ENCODE results near the gene TUBA3D.
"Not testable (repeated sequence)": the region's sequence is repeated elsewhere in the genome, so short reads cannot be mapped to it uniquely, and the experiment has no call there.

Gene TUBA3D

GRCh38 chr2:131483981-131484820 lies 8.3 kb downstream of the TUBA3D start:
- DNase-seq (ENCODE audit: low spot score): not testable (repeated sequence)

GRCh38 chr2:131484906-131485460 lies 9.1 kb downstream of the TUBA3D start:
- not testable (repeated sequence) for DNase-seq (ENCODE audit: low spot score)

GRCh38 chr2:131486201-131486902 lies 10.4 kb downstream of the TUBA3D start:
- not testable (repeated sequence) for DNase-seq (ENCODE audit: low spot score)

DNA sequence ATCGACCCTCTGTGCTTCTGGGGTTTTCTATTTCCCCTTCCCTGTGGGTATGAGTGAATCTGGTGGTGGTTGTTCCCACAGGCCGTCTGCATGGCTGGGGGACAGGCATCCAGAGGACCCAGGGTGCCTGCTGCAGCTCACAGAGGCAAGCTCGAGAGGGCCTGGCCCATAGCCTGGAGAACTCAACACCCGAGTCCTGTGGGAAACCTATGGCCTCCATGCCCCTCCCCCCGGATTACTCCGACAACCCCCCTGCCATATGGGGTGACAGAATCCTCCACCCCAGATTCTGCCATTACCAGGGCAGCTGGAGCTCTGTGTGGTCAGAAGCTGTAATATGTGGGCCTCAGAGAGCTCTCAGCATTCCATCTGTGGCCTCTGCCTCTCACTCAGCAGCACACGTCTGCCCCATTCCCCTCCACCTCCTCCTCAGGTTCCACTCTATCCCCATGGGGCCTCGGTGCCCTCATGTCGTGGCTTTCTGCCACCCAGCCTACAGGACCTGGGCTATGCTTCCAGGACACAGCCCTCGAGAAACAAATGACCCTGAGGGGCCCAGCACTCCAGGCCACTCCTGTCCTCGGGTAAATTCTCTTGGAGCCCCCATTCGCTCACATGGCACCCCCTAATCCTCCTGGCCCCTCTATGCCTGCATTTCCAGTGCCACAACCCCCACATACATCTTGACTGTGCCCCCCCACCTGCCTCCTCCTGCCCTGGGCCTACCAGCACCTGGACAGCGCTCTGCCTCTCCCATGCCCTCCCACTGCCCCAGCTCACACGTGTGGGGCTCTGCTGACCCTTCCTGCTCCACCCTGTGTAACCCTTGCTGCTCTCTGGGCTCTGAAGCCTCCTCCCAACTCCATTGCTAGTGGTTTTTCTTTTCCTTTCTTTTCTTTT lies 12.6 kb downstream of the TUBA3D start:
- no peak for DNase-seq (ENCODE audit: low spot score)

- peak; percentile 4 for DNase-seq (ENCODE audit: low spot score)
Observed at GRCh38 chr2:131490616-131491468, 14.9 kb downstream of the TUBA3D start.

DNA sequence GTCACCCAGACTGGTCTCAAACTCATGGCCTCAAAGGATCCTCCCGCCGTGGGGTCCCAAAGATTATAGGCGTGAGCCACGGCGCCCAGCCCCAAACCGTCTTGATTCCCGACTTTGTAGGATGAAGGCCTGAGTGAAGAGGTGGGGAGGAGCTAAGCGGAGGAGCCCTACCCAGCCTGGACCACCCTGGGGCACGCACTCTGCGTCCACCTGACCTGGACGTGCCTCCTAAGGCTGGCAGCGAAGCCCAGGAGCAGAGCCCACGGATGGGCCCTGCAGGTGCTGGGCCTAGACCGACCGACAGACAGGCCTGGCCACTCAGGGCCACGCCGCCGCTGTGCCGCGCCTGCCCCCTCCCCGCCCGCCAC lies 15.5 kb downstream of the TUBA3D start:
- DNase-seq (ENCODE audit: low spot score): peak; percentile 3

GRCh38 chr2:131492015-131492417 lies 16.1 kb downstream of the TUBA3D start, which contains the start of gene MZT2A:
MZT2A (minus strand) TSS chr2:131492397; CDS start chr2:131492376, 21 bp downstream.
- DNase-seq (ENCODE audit: low spot score): not testable (repeated sequence)

DNA sequence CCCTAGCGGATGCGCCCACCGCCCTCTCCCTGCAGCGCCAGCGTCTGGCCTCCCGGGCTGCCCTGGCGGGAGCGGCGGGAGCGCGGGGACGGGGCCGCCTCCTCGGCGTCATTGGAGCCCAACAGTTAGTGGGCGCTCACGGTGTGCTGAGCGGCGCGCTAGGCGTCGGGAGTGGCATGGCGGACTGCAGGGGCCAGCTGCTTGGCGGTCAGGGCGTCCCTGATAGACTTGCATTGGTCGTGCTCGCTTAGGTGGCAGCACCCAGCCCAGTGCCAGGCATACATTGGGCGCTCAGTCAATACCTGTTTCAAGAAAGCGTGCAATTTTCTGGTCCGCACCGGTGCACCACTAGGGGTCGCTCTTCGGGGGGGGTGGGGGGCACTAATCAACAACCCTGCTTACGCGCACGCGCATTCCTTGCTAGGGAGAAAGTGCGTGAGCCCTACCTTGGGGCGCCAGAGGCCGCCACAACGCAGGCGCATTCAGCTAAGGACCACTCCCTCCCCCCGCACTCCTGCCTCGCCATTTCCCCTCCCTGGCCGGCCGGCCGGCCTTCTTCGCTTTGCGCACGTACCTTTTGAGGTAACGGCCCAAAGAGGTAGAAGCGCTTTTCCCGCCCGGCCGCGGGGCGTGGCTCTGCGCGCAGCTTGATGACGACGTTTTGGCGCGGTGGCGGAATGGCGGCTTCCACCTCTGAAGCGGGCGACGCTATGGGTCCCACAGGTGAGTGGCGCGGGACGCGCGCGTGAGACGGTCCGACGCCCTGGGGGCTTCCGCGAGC lies 16.7 kb downstream of the TUBA3D start:
- peak; percentile 89 for DNase-seq (ENCODE audit: low spot score)

DNA sequence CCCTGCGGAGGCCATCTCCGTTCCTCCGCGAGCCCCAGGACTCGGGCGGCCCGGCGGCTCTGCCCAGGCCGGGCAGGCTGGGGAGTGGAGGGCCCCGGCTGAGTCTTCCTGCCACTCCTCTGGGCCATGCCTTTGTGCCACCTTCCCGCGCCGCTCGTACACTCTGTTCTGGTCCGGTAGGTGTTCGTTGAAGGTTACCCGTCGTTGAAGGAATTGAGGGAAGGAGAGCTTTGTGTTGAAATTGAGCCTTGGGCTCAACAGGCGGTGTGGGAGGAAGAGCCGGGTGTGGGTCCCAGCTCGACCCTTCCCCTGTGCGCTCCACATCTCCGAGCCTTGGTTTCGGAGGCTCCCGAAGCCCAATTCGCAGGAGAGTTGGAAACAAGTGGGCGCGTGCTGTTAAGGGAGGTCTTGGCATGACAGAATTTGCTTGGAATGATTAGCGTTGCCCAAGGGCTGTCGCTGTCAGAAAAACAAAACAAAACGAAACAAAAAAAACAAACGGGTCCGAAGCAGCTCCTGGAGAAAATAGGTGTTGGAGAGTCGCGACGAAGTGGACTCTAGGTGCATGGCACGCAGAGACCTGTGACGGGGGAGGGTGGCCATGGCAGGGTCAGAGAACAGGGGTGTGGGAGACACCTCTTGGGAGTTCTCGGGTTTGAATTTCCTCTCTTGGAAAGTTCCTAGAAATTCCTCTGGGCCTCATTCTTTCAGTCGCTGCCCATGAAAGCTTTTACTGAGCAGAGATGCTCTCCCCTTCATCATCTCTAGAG lies 17.5 kb downstream of the TUBA3D start:
- peak; percentile 3 for DNase-seq (ENCODE audit: low spot score)

- peak; percentile 16 for DNase-seq (ENCODE audit: low spot score)
Observed at GRCh38 chr2:131495506-131495905, 19.6 kb downstream of the TUBA3D start.

DNA sequence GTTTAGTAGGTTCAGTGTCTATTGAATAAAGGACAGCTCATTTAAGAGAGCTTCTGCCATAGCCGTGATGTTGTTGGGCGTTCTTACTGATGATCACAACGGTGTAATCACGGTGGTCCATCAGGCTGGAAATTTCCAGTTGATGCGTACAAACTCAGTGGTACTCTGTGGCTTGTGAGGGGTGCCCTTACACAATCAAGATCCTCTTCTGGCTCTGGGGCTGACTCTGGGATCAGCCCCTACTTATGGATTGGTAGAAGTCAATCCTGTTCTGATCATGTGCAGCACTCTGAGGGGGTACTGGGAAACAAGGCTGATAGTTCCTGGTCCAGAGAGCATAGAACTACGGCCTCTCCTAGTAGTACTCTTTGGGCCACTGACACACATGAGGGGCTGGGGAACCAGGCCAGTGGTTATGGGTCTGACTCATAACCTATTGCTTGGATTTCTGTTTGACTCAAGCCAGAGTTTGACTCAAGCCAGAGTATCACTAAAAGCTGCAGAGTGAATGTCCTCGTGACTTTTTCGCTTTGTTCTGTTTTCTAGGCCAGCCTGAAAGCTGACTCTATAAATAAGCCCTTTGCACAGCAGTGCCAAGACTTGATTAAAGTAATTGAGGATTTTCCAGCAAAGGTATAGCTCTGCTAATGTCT lies 22.5 kb downstream of the TUBA3D start:
- DNase-seq (ENCODE audit: low spot score): not testable (repeated sequence)

- not testable (repeated sequence) for DNase-seq (ENCODE audit: low spot score)
Observed at GRCh38 chr2:131503587-131503986, 27.7 kb downstream of the TUBA3D start.

DNA sequence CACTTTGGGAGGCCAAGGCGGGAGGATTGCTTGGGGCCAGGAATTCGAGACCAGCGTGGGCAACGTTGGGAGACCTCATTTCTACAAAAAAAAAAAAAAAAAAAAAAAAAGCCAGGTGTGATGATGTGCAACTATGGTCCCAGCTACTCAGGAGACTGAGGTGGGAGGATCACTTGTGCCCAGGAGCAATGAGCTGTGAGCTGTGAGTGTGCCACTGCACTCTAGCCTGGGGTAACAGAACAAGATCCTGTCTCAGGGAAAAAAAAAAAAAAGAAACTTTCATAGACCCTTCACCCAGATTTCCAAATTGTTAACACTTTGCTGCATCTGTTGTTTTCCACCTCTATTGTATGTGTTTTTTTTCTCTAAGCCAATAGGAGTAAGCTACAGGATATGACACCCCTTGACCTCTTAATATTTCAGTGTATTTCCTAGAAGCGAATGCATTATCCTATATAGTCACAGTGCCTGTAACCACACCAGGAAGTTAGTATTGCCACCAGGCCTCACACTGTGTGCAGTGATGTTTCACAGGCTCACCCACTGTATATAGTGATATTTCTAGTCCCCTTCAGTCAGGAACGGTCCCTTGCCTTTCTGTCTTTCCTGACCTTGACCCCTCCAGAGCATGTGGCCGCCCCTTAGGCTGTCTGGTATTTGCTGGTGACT lies 28.3 kb downstream of the TUBA3D start:
- DNase-seq (ENCODE audit: low spot score): not testable (repeated sequence)

- no peak for DNase-seq (ENCODE audit: low spot score)
Observed at GRCh38 chr2:131509615-131510014, 33.7 kb downstream of the TUBA3D start.

DNA sequence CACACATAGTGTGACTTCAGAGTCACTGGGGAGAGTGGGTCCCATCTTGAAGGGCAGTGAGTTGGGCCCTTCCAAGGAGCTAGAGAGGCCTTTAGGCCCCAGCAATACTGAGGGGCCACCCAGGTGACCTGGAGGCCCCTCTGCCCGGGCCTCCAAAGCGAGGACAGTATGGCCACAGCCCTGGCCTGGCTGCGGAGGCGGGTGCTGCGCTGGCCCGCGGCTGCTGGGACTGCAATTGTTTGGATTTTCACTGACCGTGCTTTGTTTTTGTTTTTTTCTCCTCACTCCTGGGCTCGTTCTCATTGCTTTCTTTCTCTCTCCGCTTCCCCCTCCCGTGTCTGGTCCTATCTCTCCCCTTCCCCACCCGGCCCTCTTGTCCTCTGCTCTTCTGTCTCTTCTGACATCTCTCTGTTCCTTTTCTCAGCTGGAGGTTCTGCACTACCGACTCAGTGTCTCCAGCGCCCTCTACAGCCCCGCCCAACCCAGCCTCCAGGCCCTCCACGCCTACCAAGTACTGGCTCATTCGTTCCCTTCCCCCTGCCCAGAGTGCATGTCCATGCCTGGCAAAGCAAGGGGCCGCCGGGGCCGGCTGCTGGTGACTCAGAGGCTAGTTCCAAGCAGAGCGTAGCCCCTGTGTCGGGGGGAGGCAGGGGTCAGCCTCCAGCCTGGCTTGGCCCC lies 35.5 kb downstream of the TUBA3D start:
- not testable (repeated sequence) for DNase-seq (ENCODE audit: low spot score)

- not testable (repeated sequence) for DNase-seq (ENCODE audit: low spot score)
Observed at GRCh38 chr2:131511969-131512870, 36.3 kb downstream of the TUBA3D start.
